ENCODE measurements around the gene AMMECR1. TPM values are rescaled to one million over a fixed set of nuclear protein-coding genes. Genes with fewer than 3 reads are reported as not detected.
"Not testable (repeated sequence)": the region's sequence is repeated elsewhere in the genome, so short reads cannot be mapped to it uniquely, and the experiment has no call there.

Gene AMMECR1
- total RNA-seq, 1 experiment from 2014 or later, result 23.0 TPM

DNA sequence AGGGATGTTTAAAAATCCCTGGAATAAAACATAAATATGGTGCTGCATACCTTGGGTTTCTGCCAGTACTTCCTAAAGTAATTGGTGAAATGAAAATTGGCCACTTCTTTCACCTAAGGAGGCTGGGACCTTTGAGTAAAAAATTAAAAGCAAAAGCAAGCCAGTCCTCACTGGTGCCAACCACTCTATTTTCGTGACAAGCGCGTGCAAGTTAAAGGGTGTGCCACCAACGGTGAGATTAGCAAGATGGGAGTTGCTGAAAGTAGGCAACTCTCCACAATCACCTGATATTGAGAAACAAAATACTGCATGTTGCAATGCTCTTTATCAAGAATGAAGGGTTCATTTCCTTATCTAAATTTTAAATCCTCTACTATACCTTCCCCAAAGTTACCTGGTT is 21.1 kb upstream of the AMMECR1 start:
- CTCF ChIA-PET, result no interaction called here
- TF ChIP-seq, protein P1, sequence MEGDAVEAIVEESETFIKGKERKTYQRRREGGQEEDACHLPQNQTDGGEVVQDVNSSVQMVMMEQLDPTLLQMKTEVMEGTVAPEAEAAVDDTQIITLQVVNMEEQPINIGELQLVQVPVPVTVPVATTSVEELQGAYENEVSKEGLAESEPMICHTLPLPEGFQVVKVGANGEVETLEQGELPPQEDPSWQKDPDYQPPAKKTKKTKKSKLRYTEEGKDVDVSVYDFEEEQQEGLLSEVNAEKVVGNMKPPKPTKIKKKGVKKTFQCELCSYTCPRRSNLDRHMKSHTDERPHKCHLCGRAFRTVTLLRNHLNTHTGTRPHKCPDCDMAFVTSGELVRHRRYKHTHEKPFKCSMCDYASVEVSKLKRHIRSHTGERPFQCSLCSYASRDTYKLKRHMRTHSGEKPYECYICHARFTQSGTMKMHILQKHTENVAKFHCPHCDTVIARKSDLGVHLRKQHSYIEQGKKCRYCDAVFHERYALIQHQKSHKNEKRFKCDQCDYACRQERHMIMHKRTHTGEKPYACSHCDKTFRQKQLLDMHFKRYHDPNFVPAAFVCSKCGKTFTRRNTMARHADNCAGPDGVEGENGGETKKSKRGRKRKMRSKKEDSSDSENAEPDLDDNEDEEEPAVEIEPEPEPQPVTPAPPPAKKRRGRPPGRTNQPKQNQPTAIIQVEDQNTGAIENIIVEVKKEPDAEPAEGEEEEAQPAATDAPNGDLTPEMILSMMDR (IDR thresholded peaks at IDR 0.05; ENCODE audit: insufficient read depth in 1 of 2, low read depth in 1 of 2, low read length in 1 of 2, severe bottlenecking in 1 of 2, unreplicated experiment in 1 of 2), result no peak
- no TSS peak for BruUV-seq (replicated peaks)
- Histone ChIP-seq H3K27me3 (replicated peaks; ENCODE audit: control insufficient read depth, insufficient read depth, low read length) (no peaks in the 10 kb centered on the region), H3K36me3 (ENCODE audit: control insufficient read depth, insufficient read depth, low read length) (no peaks in the 10 kb centered on the region), H3K9me3 (no peaks in the 10 kb centered on the region), H3K4me1 (no peaks in the 10 kb centered on the region), H3K4me3 (ENCODE audit: low read depth, low read length) (no peak overlapping the region)
- Mint-ChIP-seq H3K4me1 (ENCODE audit: low read depth, unreplicated experiment) (no peaks in the 10 kb centered on the region), H3K36me3 (ENCODE audit: insufficient read depth, unreplicated experiment) (no peaks in the 10 kb centered on the region), H3K27ac (ENCODE audit: unreplicated experiment) (no peak overlapping the region), H3K9me3 (ENCODE audit: unreplicated experiment) (no peaks in the 10 kb centered on the region), H3K4me3 (ENCODE audit: unreplicated experiment) (no peak overlapping the region), H3K27me3 (ENCODE audit: insufficient read depth, unreplicated experiment) (no peaks in the 10 kb centered on the region)
- no peak for DNase-seq
- POLR2A ChIA-PET, result no interaction called here
- intact Hi-C loops (cut with micrococcal nuclease; ENCODE audit: unreplicated experiment), result no loop called here

DNA sequence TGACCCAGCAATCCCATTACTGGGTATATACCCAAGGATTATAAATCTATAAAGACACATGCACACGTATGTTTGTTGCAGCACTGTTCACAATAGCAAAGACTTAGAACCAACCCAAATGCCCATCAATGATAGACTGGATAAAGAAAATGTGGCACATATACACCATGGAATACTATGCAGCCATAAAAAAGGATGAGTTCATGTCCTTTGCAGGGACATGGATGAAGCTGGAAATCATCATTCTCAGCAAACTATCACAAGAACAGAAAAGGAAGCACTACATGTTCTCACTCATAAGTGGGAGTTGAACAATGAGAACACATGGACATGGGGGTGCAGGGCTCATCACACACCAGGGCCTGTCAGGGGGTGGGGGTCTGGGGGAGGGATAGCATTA is 15.6 kb upstream of the AMMECR1 start:
- H3K4me1 ChIP-seq; intact Hi-C loops (cut with micrococcal nuclease; ENCODE audit: unreplicated experiment); H3K27me3 ChIP-seq (replicated peaks; ENCODE audit: control insufficient read depth, insufficient read depth, low read length); H3K4me1 Mint-ChIP-seq (ENCODE audit: low read depth, unreplicated experiment); H3K36me3 ChIP-seq (ENCODE audit: control insufficient read depth, insufficient read depth, low read length); H3K27me3 Mint-ChIP-seq (ENCODE audit: insufficient read depth, unreplicated experiment); H3K4me3 Mint-ChIP-seq (ENCODE audit: unreplicated experiment); DNase-seq; H3K27ac Mint-ChIP-seq (ENCODE audit: unreplicated experiment); CTCF ChIA-PET; H3K36me3 Mint-ChIP-seq (ENCODE audit: insufficient read depth, unreplicated experiment); H3K9me3 Mint-ChIP-seq (ENCODE audit: unreplicated experiment); H3K9me3 ChIP-seq; H3K4me3 ChIP-seq (ENCODE audit: low read depth, low read length); POLR2A ChIA-PET; BruUV-seq (replicated peaks): not testable (repeated sequence)

DNA sequence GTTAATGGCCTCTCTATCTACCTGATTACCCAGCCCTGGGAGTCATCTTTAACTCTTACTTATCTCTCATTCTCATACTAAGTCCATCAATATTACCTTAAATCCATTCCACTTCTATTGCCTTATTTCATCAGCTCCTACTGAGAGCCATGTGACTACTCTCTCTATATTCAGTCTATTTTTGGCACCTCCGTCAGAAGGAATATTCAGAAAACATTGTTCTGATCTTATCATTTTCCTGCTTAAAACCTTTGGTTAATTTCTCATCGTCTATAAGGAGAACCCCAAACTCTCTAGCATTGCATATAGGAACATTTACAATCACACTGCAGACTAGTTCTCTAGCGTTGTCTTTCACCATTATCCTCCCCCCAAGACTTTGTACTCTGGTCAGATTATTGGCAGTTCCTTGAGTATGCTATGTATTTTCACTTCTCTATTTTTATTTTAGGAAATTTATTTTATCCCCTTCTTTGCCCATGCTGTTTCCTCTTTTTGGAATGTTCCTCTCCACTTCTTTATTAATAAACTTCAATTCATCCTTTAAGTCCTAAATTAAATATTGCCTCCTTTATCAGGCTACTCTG is 13.7 kb upstream of the AMMECR1 start:
- H3K36me3 Mint-ChIP-seq (ENCODE audit: insufficient read depth, unreplicated experiment), result no peaks in the 10 kb centered on the region
- H3K4me3 Mint-ChIP-seq (ENCODE audit: unreplicated experiment), result no peak overlapping the region
- intact Hi-C loops (cut with micrococcal nuclease; ENCODE audit: unreplicated experiment), result no loop called here
- TF ChIP-seq, protein P1 (IDR thresholded peaks at IDR 0.05; ENCODE audit: insufficient read depth in 1 of 2, low read depth in 1 of 2, low read length in 1 of 2, severe bottlenecking in 1 of 2, unreplicated experiment in 1 of 2), result no peak
- ChIA-PET CTCF (no interaction called here), POLR2A (no interaction called here)
- H3K36me3 ChIP-seq (ENCODE audit: control insufficient read depth, insufficient read depth, low read length), result no peaks in the 10 kb centered on the region
- no peaks in the 10 kb centered on the region for H3K27me3 Mint-ChIP-seq (ENCODE audit: insufficient read depth, unreplicated experiment)
- no peaks in the 10 kb centered on the region for H3K9me3 Mint-ChIP-seq (ENCODE audit: unreplicated experiment)
- H3K4me1 ChIP-seq, result peaks cover 12% of the 10 kb centered on the region
- H3K27ac Mint-ChIP-seq (ENCODE audit: unreplicated experiment), result no peak overlapping the region
- H3K27me3 ChIP-seq (replicated peaks; ENCODE audit: control insufficient read depth, insufficient read depth, low read length), result no peaks in the 10 kb centered on the region
- H3K9me3 ChIP-seq, result no peaks in the 10 kb centered on the region
- H3K4me3 ChIP-seq (ENCODE audit: low read depth, low read length), result no peak overlapping the region
- BruUV-seq (replicated peaks), result no TSS peak
- no peak for DNase-seq
- no peaks in the 10 kb centered on the region for H3K4me1 Mint-ChIP-seq (ENCODE audit: low read depth, unreplicated experiment)

DNA sequence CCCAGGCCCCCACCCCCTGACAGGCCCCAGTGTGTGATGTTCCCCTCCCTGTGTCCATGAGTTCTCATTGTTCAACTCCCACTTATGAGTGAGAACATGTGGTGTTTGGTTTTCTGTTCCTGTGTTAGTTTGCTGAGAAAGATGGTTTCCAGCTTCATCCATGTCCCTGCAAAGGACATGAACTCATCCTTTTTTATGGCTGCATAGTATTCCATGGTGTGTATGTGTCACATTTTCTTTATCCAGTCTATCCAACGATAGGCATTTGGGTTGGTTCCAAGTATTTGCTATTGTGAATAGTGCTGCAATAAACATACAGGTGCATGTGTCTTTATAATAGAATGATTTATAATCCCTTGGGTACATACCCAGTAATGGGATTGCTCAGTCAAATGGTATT is 10.7 kb upstream of the AMMECR1 start:
- H3K27me3 Mint-ChIP-seq (ENCODE audit: insufficient read depth, unreplicated experiment); DNase-seq; H3K27ac Mint-ChIP-seq (ENCODE audit: unreplicated experiment); POLR2A ChIA-PET; H3K9me3 Mint-ChIP-seq (ENCODE audit: unreplicated experiment); intact Hi-C loops (cut with micrococcal nuclease; ENCODE audit: unreplicated experiment); H3K4me3 ChIP-seq (ENCODE audit: low read depth, low read length); H3K36me3 ChIP-seq (ENCODE audit: control insufficient read depth, insufficient read depth, low read length); CTCF ChIA-PET; BruUV-seq (replicated peaks); H3K27me3 ChIP-seq (replicated peaks; ENCODE audit: control insufficient read depth, insufficient read depth, low read length); H3K36me3 Mint-ChIP-seq (ENCODE audit: insufficient read depth, unreplicated experiment); H3K4me1 Mint-ChIP-seq (ENCODE audit: low read depth, unreplicated experiment); H3K9me3 ChIP-seq; H3K4me3 Mint-ChIP-seq (ENCODE audit: unreplicated experiment): not testable (repeated sequence)
- H3K4me1 ChIP-seq, result peaks cover 19% of the 10 kb centered on the region
